GM10266 (cell line): ENCODE measurements around the gene GLA.
A peak's percentile ranks its signal among the peaks of the same experiment; 100 is the strongest.

Source experiments
- DNase-seq: peaks from one replicate; pipeline ENCODE4 v3.0.0; 2012; ENCODE audit errors: extremely low spot score
- TF ChIP-seq, protein P1 (sequence below): IDR thresholded peaks from 2 replicates; pipeline ENCODE4 v1.5.1; 2012; ENCODE audit warnings: mild to moderate bottlenecking, low read depth; ENCODE audit not compliant: control insufficient read depth, insufficient read depth; ENCODE audit errors: missing control alignments

GLA gene

GRCh38 chrX:101388604-101389003, 19.1 kb downstream of the GLA start:
- DNase-seq, result no peak
- TF ChIP-seq, protein P1, sequence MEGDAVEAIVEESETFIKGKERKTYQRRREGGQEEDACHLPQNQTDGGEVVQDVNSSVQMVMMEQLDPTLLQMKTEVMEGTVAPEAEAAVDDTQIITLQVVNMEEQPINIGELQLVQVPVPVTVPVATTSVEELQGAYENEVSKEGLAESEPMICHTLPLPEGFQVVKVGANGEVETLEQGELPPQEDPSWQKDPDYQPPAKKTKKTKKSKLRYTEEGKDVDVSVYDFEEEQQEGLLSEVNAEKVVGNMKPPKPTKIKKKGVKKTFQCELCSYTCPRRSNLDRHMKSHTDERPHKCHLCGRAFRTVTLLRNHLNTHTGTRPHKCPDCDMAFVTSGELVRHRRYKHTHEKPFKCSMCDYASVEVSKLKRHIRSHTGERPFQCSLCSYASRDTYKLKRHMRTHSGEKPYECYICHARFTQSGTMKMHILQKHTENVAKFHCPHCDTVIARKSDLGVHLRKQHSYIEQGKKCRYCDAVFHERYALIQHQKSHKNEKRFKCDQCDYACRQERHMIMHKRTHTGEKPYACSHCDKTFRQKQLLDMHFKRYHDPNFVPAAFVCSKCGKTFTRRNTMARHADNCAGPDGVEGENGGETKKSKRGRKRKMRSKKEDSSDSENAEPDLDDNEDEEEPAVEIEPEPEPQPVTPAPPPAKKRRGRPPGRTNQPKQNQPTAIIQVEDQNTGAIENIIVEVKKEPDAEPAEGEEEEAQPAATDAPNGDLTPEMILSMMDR, result no peak

DNA sequence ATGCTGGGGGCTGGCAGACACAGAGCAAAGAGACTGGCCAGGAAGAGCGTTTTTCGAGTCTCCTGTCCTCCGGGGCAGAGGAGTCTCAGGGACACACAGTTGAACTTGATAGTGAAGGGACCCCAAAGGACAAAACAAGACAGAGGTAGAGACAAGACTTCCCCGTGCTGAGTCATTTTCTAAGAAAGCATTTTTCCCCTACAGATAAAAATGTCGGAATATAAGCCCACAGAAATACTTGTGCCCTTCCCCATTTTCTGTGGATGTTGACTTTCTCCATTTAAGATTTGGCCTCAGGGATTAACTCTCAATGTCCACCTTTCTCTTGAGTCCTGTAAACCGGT, 21.2 kb downstream of the GLA start:
- TF ChIP-seq, protein P1, result no peak
- no peak for DNase-seq

DNA sequence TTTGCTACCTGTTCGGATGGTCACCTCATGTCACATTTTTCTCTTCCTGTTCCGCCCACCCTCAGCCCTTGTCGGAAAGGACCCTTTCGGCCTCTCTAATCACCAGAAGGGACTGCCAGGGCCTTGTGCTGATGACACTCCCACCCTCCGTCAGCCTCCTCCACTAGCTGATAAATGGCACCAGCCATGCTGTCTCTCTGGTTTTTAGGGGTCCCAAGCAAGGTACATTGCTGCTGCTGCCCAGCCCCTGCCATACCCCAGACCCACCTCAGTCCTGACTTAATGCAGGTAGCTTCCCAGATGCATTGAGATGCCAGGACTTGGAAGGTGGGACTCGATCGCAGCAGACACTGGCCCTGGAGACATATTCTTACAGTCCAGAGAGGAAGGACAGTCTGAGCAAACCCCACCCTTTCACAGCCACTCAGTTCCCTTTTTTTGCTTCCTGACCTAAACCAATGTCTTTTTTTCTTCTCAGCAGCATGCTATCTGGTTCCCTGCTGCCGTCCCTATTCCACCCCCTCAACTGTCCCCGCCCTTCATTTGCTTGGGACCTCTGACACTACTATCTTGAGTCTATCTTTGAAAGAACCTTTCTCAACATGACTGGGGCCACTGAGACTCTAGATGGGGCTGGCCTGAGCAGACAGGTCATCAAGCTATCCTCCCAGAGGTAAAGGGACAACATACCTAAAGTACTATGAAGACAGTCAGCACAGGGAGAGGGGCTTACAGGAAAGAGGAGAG, 21.8 kb downstream of the GLA start, which contains the start of gene BTK:
BTK (minus strand) TSS at position 397 of the 747 bp plus-strand sequence. CDS start 10,907 bp downstream, outside the sequence.
- DNase-seq, result peak; percentile 46
- TF ChIP-seq, protein P1, result no peak

DNA sequence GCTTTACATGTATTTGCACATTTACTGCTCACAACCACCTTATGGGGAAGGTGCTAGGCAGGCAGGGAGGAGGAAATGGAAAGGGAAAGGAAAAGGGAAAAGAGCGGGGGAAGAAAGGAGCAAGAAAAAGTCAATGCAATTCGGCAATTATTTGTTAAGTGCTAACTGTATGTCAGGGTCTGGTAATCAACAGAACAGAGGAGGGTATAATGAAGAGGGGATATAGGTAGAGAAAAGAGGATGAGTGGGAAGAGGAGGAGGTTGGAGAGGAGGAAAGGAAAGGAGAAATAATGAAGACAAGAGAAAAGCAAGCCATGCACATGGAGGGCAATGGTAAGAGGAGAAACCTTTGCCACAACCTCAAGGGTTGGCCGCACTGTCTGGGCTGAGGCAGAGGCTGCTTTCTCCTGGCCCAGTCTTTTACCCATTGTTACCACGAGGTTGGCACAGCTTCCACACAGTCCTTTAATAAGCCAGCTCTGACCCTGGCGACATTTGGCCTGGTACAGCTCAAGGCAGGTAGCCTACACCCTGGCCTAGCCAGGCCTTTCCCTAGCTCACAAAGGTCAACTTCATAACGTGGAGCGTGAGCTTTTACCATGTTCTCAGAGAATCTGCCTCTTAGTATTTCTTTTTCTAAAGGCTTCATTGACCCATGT, 22.6 kb downstream of the GLA start:
- no peak for DNase-seq
- TF ChIP-seq, protein P1, result no peak

GRCh38 chrX:101383679-101384205, 24.0 kb downstream of the GLA start:
- peak; percentile 29 for DNase-seq
- TF ChIP-seq, protein P1, result no peak

DNA sequence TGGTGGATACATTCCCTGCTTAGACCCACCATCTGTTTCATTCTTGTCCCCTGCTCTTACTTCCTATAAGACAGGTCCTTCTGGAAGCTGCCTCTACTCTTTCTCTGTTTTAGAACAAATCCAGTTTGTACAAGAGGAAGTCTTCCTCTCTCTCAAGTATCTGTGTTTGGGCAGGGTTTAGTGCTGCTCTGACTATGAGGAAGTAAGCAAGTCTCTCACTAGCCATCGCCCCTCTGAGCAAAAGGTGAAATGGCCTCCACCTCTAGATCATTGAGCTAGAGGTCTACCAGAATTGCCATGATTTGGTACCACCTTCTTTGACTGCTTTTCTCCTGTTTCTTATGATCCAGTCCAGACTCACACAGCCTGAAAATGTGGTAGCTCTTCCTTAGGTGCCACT, 30.2 kb downstream of the GLA start:
- TF ChIP-seq, protein P1, result no peak

More for the DNA sequence above, 30.2 kb downstream of the GLA start:
- no peak for DNase-seq
